ENCODE measurements around the gene WDR70.
"Not testable (repeated sequence)": the region's sequence is repeated elsewhere in the genome, so short reads cannot be mapped to it uniquely, and the experiment has no call there.

Gene WDR70

GRCh38 chr5:37454402-37455055, 75.4 kb downstream of the WDR70 start:
- ATAC-seq, result peak; percentile 84 to 88

GRCh38 chr5:37463191-37464051, 84.3 kb downstream of the WDR70 start:
- ATAC-seq, result not testable (repeated sequence)

- ATAC-seq, result not testable (repeated sequence)
These were observed 85.5 kb downstream of the WDR70 start for GRCh38 chr5:37464581-37464980.

- ATAC-seq, result not testable (repeated sequence)
These were observed 90.3 kb downstream of the WDR70 start for GRCh38 chr5:37469383-37469782.

GRCh38 chr5:37471666-37472197, 92.6 kb downstream of the WDR70 start:
- ATAC-seq, result no peak

- ATAC-seq, result no peak
These were observed 98.3 kb downstream of the WDR70 start for GRCh38 chr5:37477426-37477825.

- no peak for ATAC-seq
These were observed 99.2 kb downstream of the WDR70 start for GRCh38 chr5:37478121-37478894.

GRCh38 chr5:37481395-37481794, 102.3 kb downstream of the WDR70 start:
- ATAC-seq, result not testable (repeated sequence)

GRCh38 chr5:37490120-37490810, 111.1 kb downstream of the WDR70 start:
- ATAC-seq, result no peak

GRCh38 chr5:37490931-37491330, 111.8 kb downstream of the WDR70 start:
- ATAC-seq, result no peak

- no peak for ATAC-seq
These were observed 113.8 kb downstream of the WDR70 start for GRCh38 chr5:37492778-37493555.

- ATAC-seq, result no peak
These were observed 115.6 kb downstream of the WDR70 start for GRCh38 chr5:37494756-37495155.

- ATAC-seq, result no peak
These were observed 116.1 kb downstream of the WDR70 start for GRCh38 chr5:37495210-37495609.

GRCh38 chr5:37495668-37496347, 116.7 kb downstream of the WDR70 start:
- ATAC-seq, result no peak

- ATAC-seq, result no peak
These were observed 117.9 kb downstream of the WDR70 start for GRCh38 chr5:37496902-37497445.

GRCh38 chr5:37501152-37501551, 122.0 kb downstream of the WDR70 start:
- no peak for ATAC-seq

- ATAC-seq, result no peak
These were observed 127.1 kb downstream of the WDR70 start for GRCh38 chr5:37506241-37506640.

- ATAC-seq, result no peak
These were observed 127.6 kb downstream of the WDR70 start for GRCh38 chr5:37506722-37507121.

- no peak for ATAC-seq
These were observed 132.5 kb downstream of the WDR70 start for GRCh38 chr5:37511646-37512045.

GRCh38 chr5:37514946-37515345, 135.8 kb downstream of the WDR70 start:
- ATAC-seq, result no peak

- no peak for ATAC-seq
These were observed 138.6 kb downstream of the WDR70 start for GRCh38 chr5:37517686-37518085.
